ENCODE results near the gene ZNHIT3.
"Not testable (repeated sequence)": the region's sequence is repeated elsewhere in the genome, so short reads cannot be mapped to it uniquely, and the experiment has no call there.

ZNHIT3 gene

GRCh38 chr17:36504156-36504545 is 17.7 kb downstream of the ZNHIT3 start:
- no peak for TF ChIP-seq CTCF (IDR thresholded peaks at IDR 0.05; ENCODE audit: insufficient read depth, low read length, missing control alignments)
- DNase-seq (ENCODE audit: low read depth, low spot score), result no peak
- CTCF ChIA-PET, result interaction anchor here (1.0 to 1.5 kb wide), 3 partner anchors 9 to 21 kb away, joined by 3 to 4 read pairs (median 3); no protein-coding TSS in a partner anchor
- no peak overlapping the region for H3K4me3 ChIP-seq (ENCODE audit: low read depth, low read length)
- POLR2A ChIA-PET, result no interaction called here

DNA sequence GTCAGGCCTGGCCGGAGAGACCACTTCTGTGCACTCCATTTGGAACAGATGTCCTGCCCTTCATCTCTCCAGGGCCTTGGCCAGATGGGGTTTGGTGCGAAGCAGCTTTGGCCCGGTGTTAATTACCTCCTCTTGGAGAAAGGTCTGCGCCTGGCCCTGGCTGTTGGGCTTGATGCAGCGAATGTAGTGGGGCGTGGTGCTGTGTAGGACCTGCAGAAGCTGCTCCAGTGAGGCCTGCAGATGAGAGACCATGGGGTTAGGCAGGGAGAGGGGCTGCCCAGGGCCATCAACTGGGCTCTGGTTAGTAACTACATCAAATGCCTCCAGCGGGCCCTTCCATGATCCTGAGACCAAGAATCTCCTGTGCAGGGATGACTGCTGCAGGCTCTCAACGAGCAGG is 18.7 kb downstream of the ZNHIT3 start:
- CTCF ChIA-PET, result interaction anchor here (1.5 kb wide), 1 partner anchor 14 kb away, joined by 3 read pairs; no protein-coding TSS in a partner anchor
- no peak overlapping the region for H3K4me3 ChIP-seq (ENCODE audit: low read depth, low read length)
- no peak for TF ChIP-seq CTCF (IDR thresholded peaks at IDR 0.05; ENCODE audit: insufficient read depth, low read length, missing control alignments)
- no peak for DNase-seq (ENCODE audit: low read depth, low spot score)
- POLR2A ChIA-PET, result interaction anchor here (1.4 kb wide), 1 partner anchor 10 kb away, joined by 4 read pairs; no protein-coding TSS in a partner anchor

- no peak for TF ChIP-seq CTCF (IDR thresholded peaks at IDR 0.05; ENCODE audit: insufficient read depth, low read length, missing control alignments)
- no peak overlapping the region for H3K4me3 ChIP-seq (ENCODE audit: low read depth, low read length)
- POLR2A ChIA-PET, result interaction anchor here (1.4 kb wide), 1 partner anchor 8 kb away, joined by 4 read pairs; no protein-coding TSS in a partner anchor
- CTCF ChIA-PET, result interaction anchor here (0.8 kb wide), 1 partner anchor 23 kb away, joined by 3 read pairs; no protein-coding TSS in a partner anchor
- no peak for DNase-seq (ENCODE audit: low read depth, low spot score)
Observed at GRCh38 chr17:36506249-36506826, 19.9 kb downstream of the ZNHIT3 start.

GRCh38 chr17:36506831-36507230 is 20.4 kb downstream of the ZNHIT3 start:
- no peak for TF ChIP-seq CTCF (IDR thresholded peaks at IDR 0.05; ENCODE audit: insufficient read depth, low read length, missing control alignments)
- no peak overlapping the region for H3K4me3 ChIP-seq (ENCODE audit: low read depth, low read length)
- POLR2A ChIA-PET, result no interaction called here
- CTCF ChIA-PET, result interaction anchor here (1.0 kb wide), 1 partner anchor 10 kb away, joined by 3 read pairs; no protein-coding TSS in a partner anchor
- no peak for DNase-seq (ENCODE audit: low read depth, low spot score)

DNA sequence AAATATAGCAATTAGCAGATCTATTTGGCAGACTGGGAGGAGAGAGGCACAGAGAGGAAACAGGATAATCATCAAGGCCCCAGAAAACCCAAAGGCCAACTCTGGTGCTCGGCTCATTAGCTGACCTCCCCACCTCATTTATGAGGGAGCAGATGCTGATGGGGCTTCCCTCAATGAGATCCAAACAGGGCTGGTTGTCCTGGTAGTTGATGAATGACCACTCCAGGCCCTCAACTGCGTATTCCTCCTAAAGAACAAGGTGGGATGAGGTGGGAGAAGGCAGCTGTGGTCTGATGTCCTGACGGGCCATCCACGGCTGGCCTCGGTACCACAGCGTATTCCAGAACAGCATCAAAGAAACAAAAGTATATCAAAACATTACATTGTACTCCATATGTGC is 20.8 kb downstream of the ZNHIT3 start:
- TF ChIP-seq CTCF (IDR thresholded peaks at IDR 0.05; ENCODE audit: insufficient read depth, low read length, missing control alignments), result no peak
- no peak for DNase-seq (ENCODE audit: low read depth, low spot score)
- ChIA-PET POLR2A (no interaction called here), CTCF (interaction anchor here (1.0 kb wide), 1 partner anchor 9 kb away, joined by 3 read pairs; no protein-coding TSS in a partner anchor)
- H3K4me3 ChIP-seq (ENCODE audit: low read depth, low read length), result no peak overlapping the region

GRCh38 chr17:36508439-36508838 is 22.0 kb downstream of the ZNHIT3 start:
- POLR2A ChIA-PET, result interaction anchor here (0.9 kb wide), 1 partner anchor 37 kb away, joined by 3 read pairs; no protein-coding TSS in a partner anchor
- H3K4me3 ChIP-seq (ENCODE audit: low read depth, low read length); CTCF ChIA-PET; DNase-seq (ENCODE audit: low read depth, low spot score): not testable (repeated sequence)
